Posterior cingulate gyrus (tissue), 11 donors: ENCODE data around the gene PARD3.

ENCODE experiments used
- DNase-seq, 10 donors: peaks; one replicate each; pipeline versions ENCODE4 v3.0.0 to v3.0.0-alpha.2; 2020 to 2021; ENCODE audit warnings: mixed read lengths in 3 of 10
- intact Hi-C: fragments of 100-400 bp; cut with DNase I; formaldehyde crosslinking; loops from one replicate; pipeline ENCODE4 v1.15.1; 2023

PARD3 gene

DNA sequence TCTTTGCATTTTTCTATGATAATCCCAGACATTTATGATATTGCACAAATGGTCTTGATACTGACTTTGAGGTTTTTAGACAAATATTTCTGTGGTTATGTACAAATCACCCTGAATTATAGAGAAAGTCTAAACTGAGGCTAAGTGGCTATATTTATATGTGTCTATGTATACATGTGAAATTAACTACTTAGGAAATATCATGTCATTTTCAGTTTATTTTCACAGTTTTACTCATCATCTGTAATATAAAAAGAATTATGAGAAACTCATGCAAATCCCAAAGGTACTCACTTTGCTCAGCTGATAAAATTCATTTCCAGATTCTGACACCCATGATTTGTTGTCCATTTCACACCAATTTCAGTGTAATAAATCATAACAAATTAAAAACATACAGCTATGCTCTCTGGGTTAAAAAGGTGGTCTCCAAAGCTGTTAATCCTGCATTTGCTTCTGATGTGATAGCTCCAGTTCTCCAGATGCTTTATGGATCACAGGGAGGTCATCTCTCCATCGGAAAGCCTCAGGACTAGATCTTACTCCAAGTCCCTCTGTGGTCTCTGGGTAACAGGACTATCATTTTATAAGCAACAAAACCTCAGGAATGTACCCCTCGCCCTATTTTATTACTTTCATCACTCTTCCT lies 673.9 kb downstream of the PARD3 start:
- DNase-seq, result no peak
- intact Hi-C loops, result no loop called here

GRCh38 chr10:34139559-34139958 lies 675.5 kb downstream of the PARD3 start:
- DNase-seq, result no peak
- intact Hi-C loops, result no loop called here

DNA sequence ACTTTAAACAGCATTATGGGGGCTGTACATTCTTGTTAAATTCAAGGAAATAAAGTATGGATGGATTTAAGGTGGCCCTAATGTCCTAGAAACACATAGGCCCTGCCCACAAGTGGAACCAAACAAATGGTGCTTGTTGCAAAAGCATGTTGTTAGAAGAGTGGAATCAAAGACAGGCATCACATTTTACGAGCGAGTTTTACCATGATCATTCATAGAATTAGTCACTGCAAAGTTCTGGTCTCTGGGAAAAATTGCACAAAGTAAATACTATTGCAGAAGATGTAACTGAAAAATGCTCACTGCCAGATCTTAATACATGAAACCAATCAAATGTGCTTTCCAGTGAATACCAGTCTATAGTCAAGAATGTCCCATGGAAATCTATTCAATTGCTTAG lies 677.1 kb downstream of the PARD3 start:
- intact Hi-C loops, result no loop called here
- no peak for DNase-seq

GRCh38 chr10:34137201-34137600 lies 677.9 kb downstream of the PARD3 start:
- intact Hi-C loops, result no loop called here
- DNase-seq, result no peak

DNA sequence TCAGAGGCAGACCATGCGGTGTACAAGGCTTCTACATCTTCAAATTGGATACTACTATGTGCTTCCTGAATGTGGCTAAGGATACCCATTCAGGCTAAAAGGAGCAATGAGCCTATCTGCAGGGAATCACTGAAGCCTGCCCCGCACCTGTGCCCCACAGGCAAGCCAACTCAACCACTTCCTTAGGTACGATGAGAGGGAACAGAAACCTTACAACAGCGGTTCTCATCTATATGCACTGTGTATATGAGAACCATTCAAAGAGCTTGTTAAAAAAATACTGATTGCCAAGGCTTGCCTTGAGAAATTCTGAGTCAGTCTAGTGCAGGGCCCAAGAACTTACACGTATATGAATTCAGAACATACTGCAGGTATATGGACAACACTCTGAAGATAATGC lies 679.6 kb downstream of the PARD3 start:
- DNase-seq, result no peak
- intact Hi-C loops, result no loop called here

GRCh38 chr10:34134602-34135001 lies 680.5 kb downstream of the PARD3 start:
- no peak for DNase-seq
- intact Hi-C loops, result no loop called here

DNA sequence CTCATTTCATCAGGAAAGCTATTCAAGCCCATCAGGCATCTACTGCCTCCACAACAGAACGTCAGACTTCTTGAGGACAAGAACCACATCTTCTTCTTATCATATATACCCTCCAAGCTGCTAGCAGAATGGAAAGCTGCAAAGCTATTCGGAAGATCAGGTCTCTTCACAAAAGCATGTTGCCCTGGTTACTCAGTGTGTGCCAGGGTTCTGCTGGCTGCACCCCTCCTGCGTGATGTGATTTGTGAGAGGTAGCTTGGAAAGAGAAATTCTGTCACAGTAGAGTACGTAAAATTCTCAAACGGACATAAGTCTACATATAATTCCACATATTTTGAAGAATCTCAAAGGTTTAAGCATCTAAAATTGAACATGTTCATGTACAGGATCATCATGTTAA lies 681.7 kb downstream of the PARD3 start:
- no peak for DNase-seq
- intact Hi-C loops, result no loop called here

GRCh38 chr10:34131152-34131551 lies 683.9 kb downstream of the PARD3 start:
- DNase-seq, result no peak
- intact Hi-C loops, result no loop called here

- DNase-seq, result no peak
- intact Hi-C loops, result no loop called here
Observed at GRCh38 chr10:34127676-34128075, 687.4 kb downstream of the PARD3 start.

DNA sequence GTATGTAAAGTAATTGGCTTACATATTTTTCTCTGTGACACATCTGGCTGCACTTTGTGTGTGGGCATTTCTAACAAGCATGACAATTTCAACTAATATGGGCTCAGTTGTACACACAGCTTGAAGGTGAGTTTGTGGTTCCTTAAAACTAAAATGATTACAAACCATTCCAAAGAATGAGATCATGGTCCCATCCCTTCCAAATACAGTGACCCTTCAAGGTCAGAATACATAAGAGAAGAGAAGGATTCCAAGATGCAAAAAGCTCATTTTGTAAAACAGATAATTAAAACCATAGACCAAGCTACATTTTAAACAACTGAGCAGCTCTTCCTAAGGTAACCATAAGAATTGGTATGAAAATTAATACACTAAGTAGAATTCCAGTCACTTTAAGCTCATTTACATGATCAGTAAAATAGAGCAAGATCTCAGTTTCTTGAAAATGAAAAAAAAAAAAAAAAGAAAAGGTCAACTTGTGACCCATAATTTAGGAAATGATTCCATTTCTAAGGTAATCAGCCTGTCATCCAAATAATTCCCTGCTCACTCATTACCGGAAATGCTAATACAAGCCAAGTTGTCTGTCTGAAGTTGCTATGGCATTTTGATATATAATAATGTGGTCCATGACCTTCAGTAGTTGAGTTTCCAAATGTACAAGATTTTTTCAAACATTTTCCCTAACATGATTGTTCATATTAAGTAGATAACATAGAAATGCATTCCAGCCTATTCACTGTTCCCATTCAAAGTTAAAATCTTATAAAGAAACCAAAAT lies 688.5 kb downstream of the PARD3 start:
- intact Hi-C loops, result no loop called here
- DNase-seq, result no peak

DNA sequence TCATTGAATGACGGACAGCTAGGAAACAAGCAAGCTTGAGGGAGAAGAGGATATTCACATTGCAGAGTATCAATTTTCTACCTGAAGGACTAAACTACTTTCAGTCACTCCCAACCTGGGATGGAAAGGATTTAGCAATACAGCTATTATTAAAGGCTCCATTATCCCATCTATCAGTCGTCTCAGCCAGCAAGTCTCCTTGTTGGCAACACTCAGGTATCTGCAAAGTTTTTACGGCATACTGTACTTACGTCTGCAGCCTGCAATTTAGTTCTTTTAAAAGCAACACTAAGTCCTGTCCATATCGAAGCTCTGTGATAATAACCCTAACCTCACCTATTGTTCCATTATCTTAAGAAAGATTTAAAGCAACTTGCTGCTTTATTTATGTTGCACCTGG lies 689.4 kb downstream of the PARD3 start:
- no peak for DNase-seq
- intact Hi-C loops, result no loop called here

- intact Hi-C loops, result no loop called here
- DNase-seq, result no peak
Observed at GRCh38 chr10:34124522-34125035, 690.5 kb downstream of the PARD3 start.

DNA sequence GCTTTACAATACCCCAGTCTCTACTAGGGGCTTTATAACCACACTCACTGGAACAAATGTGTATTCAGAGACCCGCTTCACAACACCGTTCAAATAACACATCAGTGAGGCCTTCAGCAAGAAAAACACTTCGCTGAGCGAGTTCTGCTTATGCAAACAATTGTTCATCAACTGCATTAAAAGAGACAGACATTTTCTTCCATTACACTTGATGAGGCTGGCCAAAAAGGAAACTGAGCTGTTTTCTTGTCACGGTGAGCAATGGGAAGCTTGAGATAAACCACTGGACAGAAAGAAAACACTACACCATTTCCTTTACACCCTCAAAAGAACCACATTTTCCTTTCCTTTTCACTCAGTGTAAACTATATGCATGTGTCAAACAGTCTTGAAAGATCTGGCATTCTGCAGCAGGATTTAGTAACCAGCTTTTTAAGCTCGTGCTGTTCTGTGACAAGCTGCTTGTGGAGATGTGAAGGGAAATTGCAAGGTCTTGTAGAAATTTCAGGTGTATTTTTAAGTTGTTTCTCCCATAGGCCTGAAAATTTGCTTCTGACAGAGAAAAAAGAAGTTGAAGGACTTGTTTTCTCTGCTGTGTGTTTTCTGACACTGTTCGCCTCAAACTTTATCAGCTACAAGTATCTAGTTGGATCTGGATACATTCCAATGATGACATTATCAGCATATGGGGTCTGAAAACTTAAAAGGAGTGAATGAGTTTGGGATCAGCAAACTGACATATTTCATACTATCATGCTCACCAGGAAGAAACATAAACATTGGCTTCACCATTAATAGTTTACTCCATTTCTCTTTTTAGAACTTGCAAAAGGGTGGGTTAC lies 693.1 kb downstream of the PARD3 start:
- DNase-seq, result no peak
- intact Hi-C loops, result no loop called here

DNA sequence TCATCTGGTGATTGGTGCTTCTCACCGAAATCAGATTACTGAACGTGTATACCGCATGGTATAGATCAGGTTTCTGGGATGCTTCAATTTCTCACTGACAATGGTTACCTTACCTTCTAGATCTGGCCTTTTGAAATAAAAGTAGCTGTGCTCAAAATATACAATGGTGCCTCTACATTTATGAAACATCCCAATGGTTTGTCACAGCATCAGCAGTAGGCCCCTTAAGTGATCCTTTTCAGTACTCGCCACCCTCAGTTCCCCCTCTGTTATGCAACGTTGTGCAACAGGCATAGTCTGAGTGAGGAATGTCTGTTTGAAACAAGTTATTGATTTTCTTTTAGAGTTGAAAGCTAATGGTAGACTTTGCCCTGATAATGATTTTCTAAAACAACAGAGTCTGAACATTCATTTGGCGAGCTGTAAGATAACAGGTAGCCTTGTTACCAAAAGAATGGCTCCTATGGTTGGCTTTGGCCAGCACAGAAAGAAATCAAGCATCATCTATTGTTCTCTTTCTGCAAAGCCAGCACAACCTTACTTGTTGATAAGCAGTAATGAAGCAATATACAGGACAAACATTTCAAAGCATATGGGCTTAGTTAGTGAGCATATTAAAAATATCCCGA lies 693.9 kb downstream of the PARD3 start:
- DNase-seq, result no peak
- intact Hi-C loops, result no loop called here

DNA sequence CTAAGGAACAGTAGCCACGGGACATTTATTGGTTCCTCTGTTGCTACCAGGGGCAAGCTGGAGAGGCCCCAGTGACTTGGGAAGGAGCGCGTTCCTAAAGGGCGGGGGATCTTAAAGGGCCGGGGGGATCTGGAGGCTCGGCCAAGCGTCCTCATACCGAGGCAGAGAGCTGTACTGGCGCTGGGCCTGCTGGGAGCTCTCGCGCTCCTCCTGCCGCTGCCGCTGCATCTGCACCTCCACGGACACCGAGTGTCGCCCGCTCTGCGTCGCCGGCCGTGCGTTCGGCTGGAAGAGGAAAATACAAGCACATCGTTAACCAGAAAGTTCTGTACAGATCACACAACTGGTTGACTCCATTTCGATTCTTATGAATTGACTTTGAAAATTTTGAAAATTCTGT lies 695.6 kb downstream of the PARD3 start:
- DNase-seq, result no peak
- intact Hi-C loops, result no loop called here

DNA sequence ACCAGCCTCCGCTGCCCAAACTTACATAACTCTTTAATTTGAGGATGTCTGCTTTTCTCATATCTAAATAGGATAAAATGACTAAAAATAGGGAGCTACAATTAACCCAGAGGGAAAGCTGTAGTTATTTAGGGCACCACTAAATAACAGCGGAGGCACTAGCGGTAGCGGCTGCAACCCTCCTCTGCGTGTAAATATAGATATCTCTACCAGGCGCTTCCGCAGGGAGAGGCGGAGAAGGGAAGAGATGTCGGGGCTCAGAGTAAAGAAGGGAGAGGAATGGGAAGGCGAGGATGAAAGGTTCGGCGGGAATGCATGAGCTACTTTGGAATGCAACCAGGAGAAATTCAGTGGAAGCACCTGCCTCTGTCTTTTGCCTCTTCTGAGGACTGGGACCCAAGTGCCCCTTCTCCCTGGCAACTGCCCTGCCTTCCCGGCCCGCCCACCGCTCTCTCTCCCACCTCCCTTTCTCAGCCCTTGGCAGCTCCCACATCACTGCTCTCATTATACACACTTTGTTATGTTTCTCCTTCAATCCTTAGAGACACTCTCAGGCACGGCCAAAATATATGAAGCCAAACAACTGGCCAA lies 698.3 kb downstream of the PARD3 start:
- peak in 5 of 10 donors; percentile 11 to 81 (median 23) for DNase-seq

GRCh38 chr10:34116220-34116641 lies 698.9 kb downstream of the PARD3 start:
- intact Hi-C loops, result no loop called here
- DNase-seq, result peak in 2 of 10 donors; percentile 20 to 22

More for the DNA sequence above, 698.3 kb downstream of the PARD3 start:
- intact Hi-C loops, result no loop called here

- intact Hi-C loops, result no loop called here
- no peak for DNase-seq
Observed at GRCh38 chr10:34114914-34115313, 700.2 kb downstream of the PARD3 start.

DNA sequence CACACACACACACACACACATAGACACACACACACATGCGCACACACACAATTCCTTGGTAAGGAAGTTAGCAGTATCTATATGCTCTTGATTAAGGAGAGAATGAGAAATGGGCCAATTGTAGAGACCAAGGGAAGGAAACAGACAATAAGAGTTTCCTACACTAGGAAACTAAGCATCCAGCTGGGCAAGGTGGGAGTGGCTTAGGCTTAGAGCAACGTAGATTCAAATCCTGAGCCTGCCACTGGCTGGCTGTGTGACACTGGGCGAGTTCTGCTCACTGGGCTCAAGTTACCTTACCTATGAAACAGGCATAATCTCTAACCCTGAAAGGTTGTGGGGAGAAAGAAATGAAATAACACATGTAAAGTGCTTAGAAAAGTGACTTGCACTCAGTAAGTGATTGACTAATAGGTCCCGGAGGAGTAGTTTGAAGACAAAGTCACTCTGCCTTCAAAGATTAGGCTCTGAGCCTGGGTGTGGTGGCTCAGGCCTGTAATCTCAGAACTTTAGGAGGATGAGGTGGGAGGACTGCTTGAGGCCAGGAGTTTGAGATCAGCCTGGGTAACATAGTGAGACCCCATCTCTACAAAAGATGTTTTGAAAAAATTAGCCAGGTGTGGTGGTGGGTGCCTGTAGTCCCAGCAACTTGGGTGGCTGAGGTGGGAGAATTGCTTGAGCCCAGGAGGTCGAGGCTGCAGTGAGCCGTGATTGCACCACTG lies 701.4 kb downstream of the PARD3 start:
- DNase-seq, result no peak
- intact Hi-C loops, result no loop called here
